Activated T-helper 2 cell treated with anti-CD3 and anti-CD28 coated beads, Interferon-gamma antibody, Interleukin-2, Interleukin-4, amounts not matched to agents 10 μg/mL and 5 μg/mL and 100 μg/mL, durations not matched to agents 14 hours and 24 hours and 36 hours (primary cell): ENCODE data around the gene IPP. TPM values are rescaled to one million over a fixed set of nuclear protein-coding genes. Genes with fewer than 3 reads are reported as not detected.

Source experiments
- DNase-seq: peaks from one replicate; pipeline ENCODE4 v3.0.0; 2021; ENCODE audit warnings: low spot score
- H3K27ac Mint-ChIP-seq: one replicate; pipeline ENCODE4 v1.8.0; 2021; ENCODE audit warnings: mixed read lengths
- H3K27me3 Mint-ChIP-seq: one replicate; pipeline ENCODE4 v1.8.0; 2021; ENCODE audit warnings: low read depth, mixed read lengths
- H3K36me3 Mint-ChIP-seq: one replicate; pipeline ENCODE4 v1.8.0; 2021; ENCODE audit warnings: low read depth, mixed read lengths
- H3K4me1 Mint-ChIP-seq: one replicate; pipeline ENCODE4 v1.8.0; 2021; ENCODE audit warnings: low read depth, mixed read lengths
- H3K4me3 Mint-ChIP-seq: one replicate; pipeline ENCODE4 v1.8.0; 2021; ENCODE audit warnings: low read depth, mild to moderate bottlenecking, moderate library complexity, mixed read lengths
- H3K9me3 Mint-ChIP-seq: one replicate; pipeline ENCODE4 v1.8.0; 2021; ENCODE audit warnings: mixed read lengths
- intact Hi-C: fragments of 100-400 bp; cut with micrococcal nuclease; formaldehyde crosslinking; loops from one replicate; pipeline ENCODE4 v1.15.1; 2023
- total RNA-seq: library from RNA; stranded (reverse); gene quantifications from 2 replicates; pipeline ENCODE4 v1.2.3, GENCODE V29; 2022

The IPP gene
- total RNA-seq, 1 donor from 2014 or later, result 14.7 TPM

DNA sequence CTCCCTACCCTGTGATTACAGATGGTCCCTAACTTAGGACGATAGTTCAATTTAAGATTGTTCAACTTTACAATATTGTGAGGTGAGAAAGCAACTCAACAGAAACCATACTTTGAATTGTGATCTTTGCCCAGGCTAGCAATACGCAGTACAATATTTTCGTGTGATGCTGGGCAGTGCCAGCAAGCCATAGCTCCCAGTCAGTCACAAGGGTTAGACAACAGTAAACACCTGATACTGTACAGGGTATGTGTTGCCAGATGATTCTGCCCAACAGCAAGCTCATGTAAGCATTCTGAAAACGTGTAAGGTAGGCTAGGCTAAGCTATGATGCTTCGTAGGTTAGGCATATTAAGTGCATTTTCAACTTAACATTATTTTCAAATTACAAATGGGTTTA is 76.0 kb downstream of the IPP start:
- H3K27me3 Mint-ChIP-seq, result no peaks in the 10 kb centered on the region
- DNase-seq, result no peak
- intact Hi-C loops, result no loop called here
- H3K9me3 Mint-ChIP-seq, result no peaks in the 10 kb centered on the region
- H3K4me1 Mint-ChIP-seq, result peaks cover 27% of the 10 kb centered on the region
- H3K4me3 Mint-ChIP-seq, result no peak overlapping the region
- H3K36me3 Mint-ChIP-seq, result peaks cover 22% of the 10 kb centered on the region
- H3K27ac Mint-ChIP-seq, result no peak overlapping the region

DNA sequence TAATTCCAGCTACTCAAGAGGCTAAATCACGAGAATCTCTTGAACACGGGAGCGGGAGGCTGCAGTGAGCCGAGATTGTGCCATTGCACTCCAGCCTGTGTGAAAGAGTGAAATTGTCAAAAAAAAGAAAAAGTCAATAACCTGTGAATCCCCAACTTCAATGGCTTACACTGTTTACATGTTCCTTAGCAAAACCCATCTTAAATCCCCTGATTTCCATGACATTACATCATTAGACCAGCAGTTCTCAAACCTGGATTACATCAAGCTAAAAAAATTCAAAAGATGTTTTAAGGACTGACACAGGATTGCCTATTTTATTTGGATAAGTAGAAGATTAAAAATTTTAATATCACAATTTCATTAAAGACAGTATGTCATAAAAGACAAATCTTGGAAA is 76.5 kb downstream of the IPP start:
- Mint-ChIP-seq H3K9me3 (no peaks in the 10 kb centered on the region), H3K4me1 (peaks cover 24% of the 10 kb centered on the region), H3K36me3 (peaks cover 23% of the 10 kb centered on the region), H3K27me3 (no peaks in the 10 kb centered on the region), H3K27ac (no peak overlapping the region), H3K4me3 (no peak overlapping the region)
- intact Hi-C loops, result no loop called here
- no peak for DNase-seq

DNA sequence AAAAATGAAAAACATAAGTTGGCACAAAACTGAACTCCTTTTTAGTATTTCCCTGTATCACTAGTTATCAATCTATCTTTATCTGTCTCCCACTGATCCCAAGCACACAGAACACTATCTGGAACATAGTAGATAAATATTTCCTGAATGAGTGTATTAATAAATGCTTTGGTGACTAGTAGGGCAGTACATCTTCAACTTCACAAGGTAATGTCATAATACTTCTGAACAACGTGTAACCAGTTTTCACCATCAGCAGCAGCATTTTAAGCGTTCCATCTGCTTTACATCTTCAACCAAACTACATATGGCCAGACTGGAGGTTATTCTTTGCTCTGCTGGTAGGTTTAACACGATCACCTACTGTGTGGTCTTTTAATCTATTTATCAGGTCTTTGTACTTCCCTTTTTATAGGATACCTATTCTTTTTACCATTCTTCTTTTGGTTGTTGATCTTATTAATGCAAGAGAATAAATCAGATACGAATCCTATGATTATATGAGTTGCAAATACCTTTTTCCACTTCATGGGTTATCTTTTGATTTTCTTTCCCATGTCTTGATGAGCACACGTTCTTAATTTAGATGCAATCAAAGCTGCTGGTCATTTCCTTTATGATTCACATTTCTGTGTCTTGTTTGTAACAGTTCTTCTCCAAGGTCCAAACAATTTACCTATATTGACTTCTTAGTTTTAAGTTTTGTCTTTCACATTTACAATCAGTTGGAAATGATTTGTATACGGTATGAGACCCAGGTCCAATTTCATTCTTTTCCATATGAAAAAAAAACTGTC is 80.4 kb downstream of the IPP start:
- Mint-ChIP-seq H3K4me3 (no peak overlapping the region), H3K27ac (no peak overlapping the region), H3K9me3 (no peaks in the 10 kb centered on the region), H3K27me3 (no peaks in the 10 kb centered on the region), H3K36me3 (peaks cover 41% of the 10 kb centered on the region), H3K4me1 (peaks cover 13% of the 10 kb centered on the region)
- intact Hi-C loops, result no loop called here
- DNase-seq, result no peak

DNA sequence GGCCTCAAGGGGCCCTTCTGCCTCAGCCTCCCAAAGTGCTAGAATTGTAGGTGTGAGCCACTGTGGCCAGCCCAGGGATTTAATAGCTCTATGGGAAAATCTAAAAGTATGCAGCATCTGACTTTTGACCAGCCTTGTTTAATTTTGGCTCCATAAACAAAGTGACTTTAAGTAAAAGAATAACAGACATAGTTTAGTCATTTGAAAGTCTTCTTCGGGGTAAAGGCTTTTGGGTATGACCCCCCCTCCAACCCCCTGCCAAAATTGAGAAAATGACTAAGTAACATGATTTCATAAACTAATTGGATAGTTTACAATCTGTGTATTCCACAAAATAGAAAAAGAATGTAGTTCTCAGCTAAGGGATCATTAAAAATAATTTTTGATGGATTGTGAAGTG is 81.1 kb downstream of the IPP start:
- Mint-ChIP-seq H3K4me1 (peaks cover 13% of the 10 kb centered on the region), H3K9me3 (no peaks in the 10 kb centered on the region), H3K27me3 (no peaks in the 10 kb centered on the region), H3K36me3 (peaks cover 40% of the 10 kb centered on the region), H3K27ac (no peak overlapping the region), H3K4me3 (no peak overlapping the region)
- intact Hi-C loops, result no loop called here
- no peak for DNase-seq

DNA sequence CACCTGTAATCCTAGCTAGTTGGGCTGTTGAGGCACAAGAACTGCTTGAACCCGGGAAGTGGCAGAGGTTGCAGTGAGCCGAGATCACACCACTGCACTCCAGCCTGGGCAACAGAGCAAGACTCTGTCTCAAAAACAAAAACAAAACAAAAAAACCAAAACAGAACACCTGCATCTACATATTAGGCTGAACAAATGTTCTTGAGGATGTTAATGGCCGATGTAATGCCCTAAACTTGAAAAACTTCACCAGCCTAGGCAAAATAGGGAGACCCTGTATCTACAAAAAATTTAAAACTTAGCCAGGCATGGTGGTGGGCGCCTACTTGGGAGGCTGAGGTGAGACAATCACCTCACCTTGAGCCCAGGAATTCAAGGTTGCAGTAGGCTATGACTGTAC is 81.9 kb downstream of the IPP start:
- no peaks in the 10 kb centered on the region for H3K9me3 Mint-ChIP-seq
- peaks cover 13% of the 10 kb centered on the region for H3K4me1 Mint-ChIP-seq
- H3K4me3 Mint-ChIP-seq, result no peak overlapping the region
- H3K27ac Mint-ChIP-seq, result no peak overlapping the region
- peaks cover 41% of the 10 kb centered on the region for H3K36me3 Mint-ChIP-seq
- DNase-seq, result no peak
- intact Hi-C loops, result no loop called here
- H3K27me3 Mint-ChIP-seq, result no peaks in the 10 kb centered on the region

DNA sequence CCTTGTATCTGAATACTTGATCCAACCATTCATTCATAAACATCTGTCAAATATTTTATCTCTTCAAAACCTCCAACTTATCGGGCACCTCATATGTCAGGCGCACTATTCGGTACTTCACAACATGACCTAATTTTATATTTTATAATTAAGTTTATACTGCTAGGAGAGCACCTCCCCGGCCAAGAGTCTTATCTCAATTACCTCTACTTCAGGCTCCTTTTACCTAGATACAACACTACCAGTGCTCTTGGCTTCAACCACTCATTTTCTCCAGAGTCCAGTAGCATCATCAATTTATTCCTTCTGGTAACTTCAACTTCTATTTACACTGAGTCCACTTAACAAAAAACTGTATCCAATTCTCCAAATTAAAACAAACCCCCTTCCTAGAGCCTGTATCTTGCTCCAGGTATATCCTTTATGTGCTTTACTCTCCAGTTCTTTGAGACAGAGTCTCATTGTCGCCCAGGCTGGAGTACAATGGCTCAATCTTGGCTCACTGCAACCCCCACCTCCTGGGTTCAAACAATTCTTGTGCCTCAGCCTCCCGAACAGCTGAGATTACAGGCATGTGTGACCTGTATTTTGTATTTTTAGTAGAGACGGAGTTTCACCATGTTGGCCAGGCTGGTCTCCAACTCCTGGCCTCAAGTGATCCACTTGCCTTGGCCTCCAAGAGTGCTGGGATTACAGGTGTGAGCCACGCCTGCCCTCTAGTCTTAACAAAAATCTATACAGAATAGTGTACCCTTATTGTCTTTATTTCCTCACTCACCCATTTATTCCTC is 82.9 kb downstream of the IPP start:
- Mint-ChIP-seq H3K27me3 (no peaks in the 10 kb centered on the region), H3K4me3 (no peak overlapping the region), H3K27ac (no peak overlapping the region), H3K9me3 (no peaks in the 10 kb centered on the region), H3K36me3 (peaks cover 36% of the 10 kb centered on the region), H3K4me1 (peaks cover 14% of the 10 kb centered on the region)
- no peak for DNase-seq
- intact Hi-C loops, result no loop called here

DNA sequence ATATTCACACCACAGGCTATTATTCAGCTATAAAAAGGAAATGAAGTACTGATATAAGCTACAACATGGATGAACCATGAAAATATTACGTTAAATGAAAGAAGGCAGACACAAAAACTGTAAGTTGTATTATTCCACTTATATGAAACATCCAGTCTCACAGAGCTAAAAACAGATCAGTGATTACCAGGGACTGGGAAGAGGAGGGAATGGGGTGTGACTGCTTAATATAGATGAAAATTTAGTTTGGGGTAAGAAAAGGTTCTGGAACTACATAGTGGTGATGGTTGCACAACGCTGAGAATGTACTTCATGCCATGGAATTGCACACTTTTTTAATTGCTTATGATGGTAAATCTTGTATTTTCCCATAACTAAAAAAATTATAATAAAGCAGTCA is 83.6 kb downstream of the IPP start:
- H3K9me3 Mint-ChIP-seq, result no peaks in the 10 kb centered on the region
- H3K4me1 Mint-ChIP-seq, result peaks cover 12% of the 10 kb centered on the region
- no peak overlapping the region for H3K4me3 Mint-ChIP-seq
- intact Hi-C loops, result no loop called here
- no peak overlapping the region for H3K27ac Mint-ChIP-seq
- H3K27me3 Mint-ChIP-seq, result no peaks in the 10 kb centered on the region
- H3K36me3 Mint-ChIP-seq, result peaks cover 34% of the 10 kb centered on the region
- no peak for DNase-seq

DNA sequence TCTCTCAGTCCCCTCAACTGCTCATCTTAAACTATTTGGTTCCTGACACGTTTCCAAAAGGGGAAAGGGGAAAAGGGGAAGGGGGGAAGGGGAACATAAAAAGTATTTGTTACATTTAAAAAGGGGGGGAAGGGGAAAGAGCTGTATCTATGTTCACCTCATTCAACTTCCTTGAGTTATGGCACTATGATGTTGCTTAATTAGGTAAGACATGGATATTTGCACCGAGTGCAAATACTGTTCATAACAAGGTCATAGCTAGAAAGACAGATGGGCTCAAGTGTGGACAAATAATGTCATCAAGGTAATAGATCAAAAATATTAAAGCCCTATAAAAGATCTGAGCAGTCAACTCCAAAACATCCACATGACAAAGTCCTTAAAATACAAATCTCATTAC is 90.1 kb downstream of the IPP start:
- peaks cover 67% of the 10 kb centered on the region for H3K36me3 Mint-ChIP-seq
- no peaks in the 10 kb centered on the region for H3K9me3 Mint-ChIP-seq
- DNase-seq, result no peak
- peaks cover 14% of the 10 kb centered on the region for H3K4me1 Mint-ChIP-seq
- H3K27ac Mint-ChIP-seq, result no peak overlapping the region
- H3K4me3 Mint-ChIP-seq, result no peak overlapping the region
- intact Hi-C loops, result no loop called here
- H3K27me3 Mint-ChIP-seq, result no peaks in the 10 kb centered on the region

DNA sequence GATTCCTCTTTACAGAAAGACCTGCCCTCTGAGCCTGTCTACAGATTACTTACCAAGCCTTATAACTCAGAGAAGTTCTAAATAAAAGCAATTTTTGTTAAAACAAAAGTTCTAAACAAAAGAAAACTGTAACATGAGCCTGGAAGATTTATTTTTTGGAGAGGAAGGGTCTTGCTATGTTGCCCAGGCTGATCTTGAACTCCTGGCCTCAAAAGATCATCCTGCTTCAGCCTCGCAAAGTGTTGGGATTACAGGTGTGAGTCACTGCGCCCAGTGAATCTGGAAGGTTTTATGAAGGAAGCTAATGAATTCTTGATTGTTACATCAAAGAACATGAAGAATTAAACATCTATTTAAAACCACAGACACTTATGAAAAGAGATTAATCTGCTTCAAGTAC is 91.2 kb downstream of the IPP start:
- Mint-ChIP-seq H3K4me1 (peaks cover 19% of the 10 kb centered on the region), H3K9me3 (no peaks in the 10 kb centered on the region), H3K27ac (no peak overlapping the region), H3K27me3 (no peaks in the 10 kb centered on the region), H3K36me3 (peaks cover 74% of the 10 kb centered on the region), H3K4me3 (no peak overlapping the region)
- intact Hi-C loops, result no loop called here
- DNase-seq, result no peak

DNA sequence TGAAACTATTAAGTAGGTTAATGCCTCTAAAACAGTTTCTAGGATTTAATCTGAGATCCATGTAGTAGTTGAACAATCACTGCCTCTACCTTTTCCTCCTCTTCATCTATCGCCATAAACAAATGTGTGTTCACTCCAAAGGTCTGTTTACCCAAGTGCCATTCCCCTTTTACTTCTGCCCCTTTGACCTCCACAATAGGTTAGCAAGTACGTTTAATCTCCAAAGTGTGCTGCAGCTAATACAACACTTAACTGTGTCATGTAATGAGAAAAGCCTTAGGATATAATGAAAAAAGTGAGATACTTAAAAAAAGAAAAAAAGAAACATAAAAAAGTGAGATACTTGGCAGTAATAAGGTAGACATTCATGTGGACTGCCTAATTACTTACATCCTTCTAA is 92.3 kb downstream of the IPP start:
- H3K27me3 Mint-ChIP-seq, result no peaks in the 10 kb centered on the region
- peaks cover 16% of the 10 kb centered on the region for H3K4me1 Mint-ChIP-seq
- no peak overlapping the region for H3K4me3 Mint-ChIP-seq
- no peaks in the 10 kb centered on the region for H3K9me3 Mint-ChIP-seq
- no peak overlapping the region for H3K27ac Mint-ChIP-seq
- intact Hi-C loops, result no loop called here
- H3K36me3 Mint-ChIP-seq, result peaks cover 71% of the 10 kb centered on the region
- DNase-seq, result no peak

DNA sequence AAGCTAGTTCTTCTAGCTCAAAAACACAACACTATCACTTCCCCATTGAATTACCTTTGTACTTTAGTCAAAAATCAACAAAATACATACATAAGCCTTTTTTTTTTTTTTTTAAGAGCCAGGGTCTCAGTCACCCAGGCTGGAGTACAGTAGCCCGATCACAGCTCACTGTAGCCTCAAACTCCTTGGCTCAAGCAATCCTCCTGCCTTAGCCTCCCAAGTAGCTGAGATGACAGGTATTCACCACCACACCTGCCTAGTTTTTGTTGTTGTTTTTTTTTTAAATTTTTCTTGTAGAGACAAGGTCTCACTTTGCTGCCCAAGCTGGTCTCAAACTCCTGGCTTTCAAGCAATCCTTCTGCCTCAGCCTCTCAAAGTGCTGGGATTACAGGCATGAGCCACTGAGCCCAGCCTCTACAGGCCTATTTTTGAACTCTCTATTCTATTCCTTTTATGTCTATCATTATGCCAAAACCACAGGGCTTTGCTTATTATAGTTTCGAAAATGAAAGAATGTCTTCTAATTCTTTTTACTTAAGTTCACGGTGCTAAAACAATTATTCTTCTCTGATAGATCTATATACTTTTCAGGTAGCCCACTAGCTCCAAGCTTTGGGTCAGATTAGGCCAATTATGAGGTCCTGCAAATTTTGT is 93.8 kb downstream of the IPP start:
- intact Hi-C loops, result no loop called here

DNA sequence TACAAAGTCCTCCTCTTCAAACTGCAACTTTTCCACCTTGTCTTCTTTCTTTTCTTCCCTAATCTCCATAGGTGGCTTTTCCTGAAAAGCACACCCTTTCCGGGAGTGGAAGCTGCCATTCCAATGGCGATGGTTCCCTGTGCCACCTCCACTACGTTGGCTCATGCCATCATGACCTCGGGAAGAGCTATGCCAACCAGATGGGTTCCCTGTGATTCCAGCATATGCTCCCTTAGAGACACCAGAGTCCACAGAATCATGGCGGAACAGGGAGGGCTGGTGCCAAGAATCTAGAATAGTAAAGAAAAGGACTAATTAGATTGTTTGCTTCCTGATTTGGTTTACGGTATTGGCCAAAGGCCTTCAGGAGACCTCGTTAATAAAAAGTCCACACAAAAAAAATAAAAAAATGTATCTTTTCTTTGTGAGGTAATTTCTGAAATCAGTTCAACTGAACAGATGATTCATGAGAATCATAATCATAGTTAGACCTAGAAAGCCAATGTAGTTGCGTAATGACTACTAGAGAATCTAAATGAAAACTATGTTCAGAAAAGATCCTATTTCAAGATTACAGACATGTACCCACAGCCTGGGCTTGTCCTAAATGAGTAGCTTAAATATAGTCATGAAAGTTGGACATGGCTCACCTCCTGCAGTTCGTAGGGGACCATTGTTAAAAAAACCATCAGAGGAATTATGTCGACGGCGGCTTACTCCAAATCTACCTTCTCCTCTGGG is 95.7 kb downstream of the IPP start:
- H3K4me1 Mint-ChIP-seq, result peaks cover 14% of the 10 kb centered on the region
- no peaks in the 10 kb centered on the region for H3K27me3 Mint-ChIP-seq
- H3K27ac Mint-ChIP-seq, result peak overlapping the region; percentile 46
- no peak overlapping the region for H3K4me3 Mint-ChIP-seq
- peaks cover 86% of the 10 kb centered on the region for H3K36me3 Mint-ChIP-seq
- no peaks in the 10 kb centered on the region for H3K9me3 Mint-ChIP-seq
- intact Hi-C loops, result loop anchor here (2.0 kb wide), 1 partner anchor 32 kb away; the partner anchor contains the start of gene GPBP1L1
- no peak for DNase-seq

More for the DNA sequence above, 93.8 kb downstream of the IPP start:
- Mint-ChIP-seq H3K9me3 (no peaks in the 10 kb centered on the region), H3K27me3 (no peaks in the 10 kb centered on the region), H3K36me3 (peaks cover 80% of the 10 kb centered on the region), H3K27ac (no peak overlapping the region), H3K4me3 (no peak overlapping the region), H3K4me1 (peaks cover 14% of the 10 kb centered on the region)
- no peak for DNase-seq
